Spleen (tissue), 7 donors: ENCODE results near the gene VDAC2.

Source experiments
- POLR2AphosphoS5 ChIP-seq, 3 donors: sonication (generic); formaldehyde crosslinking; IDR thresholded peaks; one replicate each; pipeline ENCODE4 v1.5.1; 2017; ENCODE audit warnings: antibody characterized with exemption in 3 of 3
- TF ChIP-seq, protein P1 (sequence below), 11 experiments: fragments of 200-600 bp in 7 of 11; fragments of 450-650 bp in 4 of 11; sonication (generic) in 4 of 11; IDR thresholded peaks in 8 of 11; conservative IDR thresholded peaks in 3 of 11; 1 replicate in 7 of 11; 2 replicates in 4 of 11; pipeline versions ENCODE4 v1.4.0 to v1.8.0; 2016 to 2021; ENCODE audit warnings: antibody characterized with exemption in 11 of 11, inconsistent platforms in 4 of 11, mild to moderate bottlenecking in 1 of 11
- donor health status: DM: no; HTN: no; CAD: no; lungs with moderate emphysema.
- donor health status: DM: no; HTN: no; CAD: no.
- donor health status: DM: no; HTN: no; CAD: no.

DNA sequence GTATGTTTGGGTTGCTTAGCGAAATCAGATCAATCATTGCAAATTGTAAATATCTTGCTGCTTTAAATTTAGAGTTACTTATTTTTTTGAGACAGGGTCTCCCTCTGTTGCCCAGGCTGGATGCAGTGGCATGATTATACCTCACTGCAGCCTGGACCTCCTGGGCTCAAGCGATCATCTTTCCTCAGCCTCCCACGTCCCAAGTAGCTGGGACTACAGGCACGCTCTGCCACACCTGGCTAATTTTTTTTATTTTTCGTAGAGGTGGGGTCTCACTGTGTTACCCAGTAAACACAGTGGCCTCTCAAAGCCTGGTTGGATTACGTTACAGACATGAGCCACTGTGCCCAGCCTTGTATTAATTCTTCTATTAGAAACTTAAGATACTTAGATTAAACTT, 1.7 kb downstream of the VDAC2 start:
- TF ChIP-seq, protein P1, sequence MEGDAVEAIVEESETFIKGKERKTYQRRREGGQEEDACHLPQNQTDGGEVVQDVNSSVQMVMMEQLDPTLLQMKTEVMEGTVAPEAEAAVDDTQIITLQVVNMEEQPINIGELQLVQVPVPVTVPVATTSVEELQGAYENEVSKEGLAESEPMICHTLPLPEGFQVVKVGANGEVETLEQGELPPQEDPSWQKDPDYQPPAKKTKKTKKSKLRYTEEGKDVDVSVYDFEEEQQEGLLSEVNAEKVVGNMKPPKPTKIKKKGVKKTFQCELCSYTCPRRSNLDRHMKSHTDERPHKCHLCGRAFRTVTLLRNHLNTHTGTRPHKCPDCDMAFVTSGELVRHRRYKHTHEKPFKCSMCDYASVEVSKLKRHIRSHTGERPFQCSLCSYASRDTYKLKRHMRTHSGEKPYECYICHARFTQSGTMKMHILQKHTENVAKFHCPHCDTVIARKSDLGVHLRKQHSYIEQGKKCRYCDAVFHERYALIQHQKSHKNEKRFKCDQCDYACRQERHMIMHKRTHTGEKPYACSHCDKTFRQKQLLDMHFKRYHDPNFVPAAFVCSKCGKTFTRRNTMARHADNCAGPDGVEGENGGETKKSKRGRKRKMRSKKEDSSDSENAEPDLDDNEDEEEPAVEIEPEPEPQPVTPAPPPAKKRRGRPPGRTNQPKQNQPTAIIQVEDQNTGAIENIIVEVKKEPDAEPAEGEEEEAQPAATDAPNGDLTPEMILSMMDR (IDR thresholded peaks at IDR 0.05 in 8 of 11, conservative IDR thresholded peaks at IDR 0.05 in 3 of 11), result no peak
- TF ChIP-seq POLR2AphosphoS5 (IDR thresholded peaks at IDR 0.05), result no peak
